NCI-H2196 (cell line): ENCODE data around the gene DNM3.

Source experiments
- DNase-seq: peaks from one replicate; lab custom pipeline; 2025; ENCODE audit not compliant: unreplicated experiment; lab: John Stamatoyannopoulos, UW

Gene DNM3

GRCh38 chr1:172266528-172267174, 425.4 kb downstream of the DNM3 start:
- no peak for DNase-seq

DNA sequence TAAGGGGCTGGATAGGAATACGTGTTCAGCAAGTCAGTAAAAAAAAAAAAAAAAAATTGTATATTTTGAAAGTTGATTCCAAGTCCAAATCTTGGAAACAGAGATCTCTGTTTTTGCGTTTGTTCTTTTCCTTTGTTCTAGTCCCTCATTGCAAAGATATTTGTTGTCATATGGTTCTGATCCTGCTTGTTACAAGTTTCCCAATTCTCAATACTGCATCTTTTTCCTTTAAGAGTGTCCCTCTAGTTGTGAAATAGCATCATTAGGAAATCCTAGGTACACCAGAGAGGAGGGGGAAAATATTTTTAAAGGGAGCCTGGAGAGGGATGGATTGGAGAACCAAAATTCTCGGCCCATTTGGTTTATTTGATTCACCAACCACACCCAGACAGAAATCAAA, 426.9 kb downstream of the DNM3 start:
- DNase-seq, result no peak

DNA sequence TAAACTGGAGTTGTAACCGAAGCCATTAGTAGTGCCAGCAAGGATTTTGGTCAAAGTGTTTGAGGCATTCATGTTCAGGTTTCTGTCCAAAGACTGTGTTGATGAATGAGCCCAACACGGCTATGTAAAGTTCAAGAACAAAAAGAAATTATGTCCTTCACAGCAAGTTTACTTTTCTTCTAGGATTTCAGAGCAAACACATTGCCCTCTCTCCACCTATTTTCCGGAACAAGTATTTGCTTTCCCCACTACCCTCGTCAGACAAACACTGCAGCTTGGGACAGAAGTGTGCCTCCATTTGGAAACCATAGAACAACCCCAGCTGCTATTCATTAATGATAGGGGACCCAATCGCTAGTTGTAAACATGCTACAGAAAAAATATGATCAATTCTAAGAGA, 427.8 kb downstream of the DNM3 start:
- DNase-seq, result no peak

GRCh38 chr1:172269644-172270043, 428.3 kb downstream of the DNM3 start:
- DNase-seq, result no peak

DNA sequence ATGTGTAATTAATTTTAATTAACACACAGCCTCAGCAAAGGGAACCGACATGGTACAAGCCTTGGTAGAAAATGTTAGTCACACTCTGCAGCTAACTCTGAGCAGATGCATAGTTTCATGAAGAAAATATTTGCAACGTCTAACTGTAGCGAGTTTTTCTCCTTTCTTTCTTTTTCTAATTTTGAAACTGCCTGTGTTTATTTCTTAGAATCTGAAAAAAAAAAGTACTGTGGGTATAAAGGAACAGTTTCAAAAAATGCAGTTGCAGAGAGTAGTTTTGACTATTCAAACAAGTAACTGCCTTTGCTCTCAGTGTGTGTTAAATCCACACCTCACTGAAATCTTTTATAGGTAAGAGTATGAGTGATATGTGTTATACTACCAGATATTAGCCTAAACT, 429.3 kb downstream of the DNM3 start:
- no peak for DNase-seq

- DNase-seq, result no peak
Measured at GRCh38 chr1:172272087-172272486, 430.8 kb downstream of the DNM3 start.

GRCh38 chr1:172273647-172274396, 432.5 kb downstream of the DNM3 start:
- no peak for DNase-seq

DNA sequence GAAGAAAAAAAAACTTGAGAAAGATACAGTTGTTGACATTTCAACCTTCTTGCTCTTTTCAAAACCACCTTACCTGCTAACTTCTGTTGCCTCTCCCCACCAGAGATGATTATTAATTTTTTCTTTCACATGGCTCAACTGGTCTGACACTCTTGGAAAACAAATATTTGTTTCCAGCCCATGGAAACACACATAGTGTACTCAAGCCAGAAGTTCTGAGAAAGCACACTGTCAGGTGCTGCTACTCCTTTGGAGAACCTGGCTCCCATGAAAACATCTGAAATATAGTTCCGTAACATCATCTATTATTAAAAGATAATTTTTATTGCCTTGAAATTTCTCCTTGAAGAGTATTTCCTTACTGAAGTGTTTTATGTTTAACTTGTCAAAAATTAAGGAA, 434.2 kb downstream of the DNM3 start:
- no peak for DNase-seq

GRCh38 chr1:172276120-172276818, 435.0 kb downstream of the DNM3 start:
- no peak for DNase-seq

- no peak for DNase-seq
Measured at GRCh38 chr1:172277275-172277674, 436.0 kb downstream of the DNM3 start.

GRCh38 chr1:172277989-172278388, 436.7 kb downstream of the DNM3 start:
- DNase-seq, result no peak

- no peak for DNase-seq
Measured at GRCh38 chr1:172278478-172278877, 437.2 kb downstream of the DNM3 start.

- DNase-seq, result no peak
Measured at GRCh38 chr1:172279939-172280636, 438.8 kb downstream of the DNM3 start.

DNA sequence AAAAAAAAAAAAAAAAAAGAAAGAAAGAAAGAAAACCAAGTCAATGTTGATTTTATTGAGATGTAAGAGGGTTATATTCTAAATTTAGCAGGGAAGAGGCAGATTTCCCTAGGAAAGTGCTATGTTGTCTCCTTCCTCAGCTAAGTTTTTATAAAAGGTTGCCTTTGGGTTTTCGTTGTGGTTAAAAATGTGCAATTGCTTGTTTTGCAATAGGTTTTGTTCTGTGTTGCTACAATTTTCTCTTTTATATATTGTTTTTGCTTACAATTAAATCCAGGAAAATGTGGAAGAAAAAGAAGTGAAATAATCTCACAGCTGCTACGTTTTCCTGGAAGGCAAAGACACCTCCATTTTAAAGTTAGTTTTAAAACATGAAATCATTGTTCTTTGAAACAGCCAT, 442.5 kb downstream of the DNM3 start:
- no peak for DNase-seq

- DNase-seq, result no peak
Measured at GRCh38 chr1:172286629-172287076, 445.4 kb downstream of the DNM3 start.

- DNase-seq, result no peak
Measured at GRCh38 chr1:172287208-172287607, 445.9 kb downstream of the DNM3 start.

GRCh38 chr1:172288581-172288980, 447.3 kb downstream of the DNM3 start:
- DNase-seq, result no peak

- no peak for DNase-seq
Measured at GRCh38 chr1:172289448-172289847, 448.1 kb downstream of the DNM3 start.

GRCh38 chr1:172292840-172293239, 451.5 kb downstream of the DNM3 start:
- no peak for DNase-seq

DNA sequence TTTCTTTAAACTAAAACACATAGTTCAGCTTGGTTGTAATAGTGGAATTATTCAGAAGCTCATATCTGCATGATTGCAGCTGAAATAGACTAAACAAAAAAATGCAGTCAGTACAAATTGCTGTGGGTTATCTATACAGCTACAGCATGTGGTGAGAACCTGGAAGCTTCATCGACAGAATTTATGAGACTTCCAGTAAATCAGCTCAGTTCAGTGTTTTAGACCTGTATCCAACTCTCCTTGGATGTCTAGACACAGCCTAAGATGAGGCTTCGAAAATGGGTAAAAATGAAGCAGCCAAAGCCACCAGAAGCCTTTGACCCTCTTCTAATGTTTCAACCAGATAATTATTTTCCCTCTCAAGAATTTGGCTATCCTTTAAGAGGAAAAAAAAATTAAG, 452.1 kb downstream of the DNM3 start:
- DNase-seq, result no peak

GRCh38 chr1:172298141-172298540, 456.8 kb downstream of the DNM3 start:
- no peak for DNase-seq
